Measurements from ENCODE around the gene CH25H.

The CH25H gene

DNA sequence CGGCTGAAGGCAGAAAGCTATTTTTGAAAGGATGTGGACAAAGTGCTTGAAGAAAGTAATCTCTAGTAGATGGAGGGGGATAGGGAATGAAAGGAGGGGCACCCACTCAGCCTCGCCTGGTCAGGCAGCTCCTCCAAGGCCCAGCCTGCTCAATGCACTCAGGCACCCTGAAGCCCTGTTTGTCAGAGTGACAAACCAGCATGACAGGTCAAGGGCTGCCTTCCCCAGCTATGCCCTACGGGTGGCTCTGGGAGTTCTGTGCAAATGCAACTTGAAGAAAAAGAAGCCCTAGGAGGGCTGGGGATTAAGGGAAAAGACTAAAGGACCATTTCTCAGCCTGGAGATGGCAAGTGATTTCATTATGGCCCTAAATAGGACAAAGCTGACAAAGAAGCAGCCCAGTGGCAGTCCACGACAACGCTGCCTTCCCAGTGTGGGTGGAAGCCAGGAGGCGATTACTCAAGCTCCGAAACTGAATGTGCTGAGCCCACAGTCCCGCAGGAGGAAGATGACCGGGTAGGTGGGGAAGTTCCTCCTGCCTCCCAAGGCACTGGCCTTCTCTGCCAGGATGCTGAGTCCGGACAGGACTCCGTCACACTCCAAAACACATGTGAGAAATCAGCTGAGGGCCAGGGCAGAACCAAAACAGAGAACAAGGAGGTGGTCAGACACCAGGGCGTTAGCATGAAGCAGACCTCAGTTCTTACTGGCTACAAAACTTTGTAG is 28.1 kb upstream of the CH25H start:
- ChIA-PET POLR2A (no interaction called here), CTCF (no interaction called here)
- no peak for DNase-seq (ENCODE audit: extremely low spot score)
- TF ChIP-seq NFRKB (IDR thresholded peaks at IDR 0.05) (no peak), SP1 (IDR thresholded peaks at IDR 0.05) (no peak), ARNT (IDR thresholded peaks at IDR 0.05) (no peak), ELF4 (IDR thresholded peaks at IDR 0.05) (no peak), BHLHE40 (IDR thresholded peaks at IDR 0.05; ENCODE audit: borderline replicate concordance) (no peak), FOXK2 (IDR thresholded peaks at IDR 0.05) (no peak), L3MBTL2 (conservative IDR thresholded peaks at IDR 0.05) (no peak), SUZ12 (IDR thresholded peaks at IDR 0.05) (no peak), HDGF (IDR thresholded peaks at IDR 0.05; ENCODE audit: borderline replicate concordance) (no peak), CTBP1 (IDR thresholded peaks at IDR 0.05; ENCODE audit: borderline replicate concordance) (no peak), FOXM1 (IDR thresholded peaks at IDR 0.05; ENCODE audit: borderline replicate concordance) (no peak)
- TF ChIP-seq, protein P1, sequence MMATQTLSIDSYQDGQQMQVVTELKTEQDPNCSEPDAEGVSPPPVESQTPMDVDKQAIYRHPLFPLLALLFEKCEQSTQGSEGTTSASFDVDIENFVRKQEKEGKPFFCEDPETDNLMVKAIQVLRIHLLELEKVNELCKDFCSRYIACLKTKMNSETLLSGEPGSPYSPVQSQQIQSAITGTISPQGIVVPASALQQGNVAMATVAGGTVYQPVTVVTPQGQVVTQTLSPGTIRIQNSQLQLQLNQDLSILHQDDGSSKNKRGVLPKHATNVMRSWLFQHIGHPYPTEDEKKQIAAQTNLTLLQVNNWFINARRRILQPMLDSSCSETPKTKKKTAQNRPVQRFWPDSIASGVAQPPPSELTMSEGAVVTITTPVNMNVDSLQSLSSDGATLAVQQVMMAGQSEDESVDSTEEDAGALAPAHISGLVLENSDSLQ (IDR thresholded peaks at IDR 0.05), result no peak

DNA sequence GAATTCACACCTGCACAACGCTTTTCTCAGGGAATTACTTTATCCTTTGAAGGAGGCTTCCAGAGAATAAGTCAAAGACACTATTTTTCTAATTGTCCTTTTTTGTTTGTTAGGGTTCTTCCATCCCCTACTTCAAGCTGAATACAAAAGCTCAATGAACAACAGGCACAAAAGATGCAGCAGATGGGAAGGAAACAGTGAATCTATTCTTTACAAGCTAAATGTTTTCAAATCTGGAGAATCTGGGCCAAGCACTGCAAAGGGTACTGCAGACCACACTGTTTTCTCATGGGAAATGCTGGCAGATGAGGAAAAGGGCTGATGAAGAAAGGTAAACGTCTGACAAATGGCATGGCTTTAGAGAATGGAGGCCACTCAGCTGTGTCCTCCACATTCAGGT is 25.9 kb upstream of the CH25H start:
- CTCF ChIA-PET, result interaction anchor here (0.8 to 0.9 kb wide), 2 partner anchors 16 to 300 kb away, joined by 3 read pairs; no protein-coding TSS in a partner anchor
- TF ChIP-seq BHLHE40 (IDR thresholded peaks at IDR 0.05; ENCODE audit: borderline replicate concordance) (no peak), TARDBP (IDR thresholded peaks at IDR 0.05) (no peak), ZNF384 (IDR thresholded peaks at IDR 0.05) (no peak), FOXK2 (IDR thresholded peaks at IDR 0.05) (no peak), ARNT (IDR thresholded peaks at IDR 0.05) (no peak), LEF1 (IDR thresholded peaks at IDR 0.05; ENCODE audit: borderline replicate concordance) (no peak), NFRKB (IDR thresholded peaks at IDR 0.05) (no peak), SP1 (IDR thresholded peaks at IDR 0.05) (no peak), ELF4 (IDR thresholded peaks at IDR 0.05) (no peak), CTBP1 (IDR thresholded peaks at IDR 0.05; ENCODE audit: borderline replicate concordance) (no peak), FOXM1 (IDR thresholded peaks at IDR 0.05; ENCODE audit: borderline replicate concordance) (no peak)
- POLR2A ChIA-PET, result no interaction called here
- DNase-seq (ENCODE audit: extremely low spot score), result no peak

DNA sequence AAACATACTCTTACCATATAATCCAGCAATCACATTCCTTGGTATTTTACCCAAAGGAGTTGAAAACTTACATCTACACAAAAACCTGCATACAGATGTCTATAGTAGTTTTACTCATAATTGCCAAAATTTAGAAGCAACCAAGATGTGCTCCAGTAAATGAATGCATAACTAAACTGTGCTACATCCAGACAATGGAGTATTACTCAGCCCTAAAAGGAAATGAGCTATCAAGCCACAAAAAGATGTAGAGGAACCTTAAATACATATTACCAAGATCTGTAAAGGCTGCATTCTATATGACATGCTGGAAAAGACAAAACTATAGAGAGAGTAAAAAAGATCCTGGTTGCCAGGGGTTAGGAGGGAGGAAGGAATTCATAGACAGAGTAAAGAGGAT is 21.8 kb upstream of the CH25H start:
- no peak for DNase-seq (ENCODE audit: extremely low spot score)
- ChIA-PET CTCF (no interaction called here), POLR2A (no interaction called here)
- TF ChIP-seq NFRKB (IDR thresholded peaks at IDR 0.05) (no peak), CTBP1 (IDR thresholded peaks at IDR 0.05; ENCODE audit: borderline replicate concordance) (no peak), HDGF (IDR thresholded peaks at IDR 0.05; ENCODE audit: borderline replicate concordance) (no peak)

DNA sequence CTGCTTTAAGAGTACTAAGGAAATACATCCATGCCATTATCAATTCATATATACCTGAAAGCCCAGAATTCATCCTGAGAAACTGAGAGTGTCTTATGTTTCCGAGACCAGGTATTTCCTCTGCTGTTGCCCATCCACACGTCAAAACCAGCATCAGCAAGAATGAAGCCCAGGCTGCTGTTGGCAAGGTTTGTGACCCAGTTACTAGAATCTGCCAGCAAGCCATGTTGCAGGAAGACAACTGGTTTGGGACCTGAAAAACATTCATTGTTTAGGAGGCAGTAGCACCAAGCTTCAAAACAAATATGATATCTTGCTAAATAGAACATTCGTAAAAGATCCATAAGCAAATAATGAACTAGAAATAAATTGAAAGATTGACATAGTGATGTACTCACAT is 21.0 kb upstream of the CH25H start:
- CTCF ChIA-PET, result no interaction called here
- TF ChIP-seq SP1 (IDR thresholded peaks at IDR 0.05) (no peak), ARNT (IDR thresholded peaks at IDR 0.05) (no peak), L3MBTL2 (conservative IDR thresholded peaks at IDR 0.05) (no peak), BHLHE40 (IDR thresholded peaks at IDR 0.05; ENCODE audit: borderline replicate concordance) (no peak), CTBP1 (IDR thresholded peaks at IDR 0.05; ENCODE audit: borderline replicate concordance) (no peak), FOXK2 (IDR thresholded peaks at IDR 0.05) (no peak), SUZ12 (IDR thresholded peaks at IDR 0.05) (no peak), FOXM1 (IDR thresholded peaks at IDR 0.05; ENCODE audit: borderline replicate concordance) (no peak), HDGF (IDR thresholded peaks at IDR 0.05; ENCODE audit: borderline replicate concordance) (no peak), TARDBP (IDR thresholded peaks at IDR 0.05) (no peak), LEF1 (IDR thresholded peaks at IDR 0.05; ENCODE audit: borderline replicate concordance) (no peak)
- TF ChIP-seq, protein P1 (IDR thresholded peaks at IDR 0.05), result no peak
- no peak for DNase-seq (ENCODE audit: extremely low spot score)
- POLR2A ChIA-PET, result no interaction called here

DNA sequence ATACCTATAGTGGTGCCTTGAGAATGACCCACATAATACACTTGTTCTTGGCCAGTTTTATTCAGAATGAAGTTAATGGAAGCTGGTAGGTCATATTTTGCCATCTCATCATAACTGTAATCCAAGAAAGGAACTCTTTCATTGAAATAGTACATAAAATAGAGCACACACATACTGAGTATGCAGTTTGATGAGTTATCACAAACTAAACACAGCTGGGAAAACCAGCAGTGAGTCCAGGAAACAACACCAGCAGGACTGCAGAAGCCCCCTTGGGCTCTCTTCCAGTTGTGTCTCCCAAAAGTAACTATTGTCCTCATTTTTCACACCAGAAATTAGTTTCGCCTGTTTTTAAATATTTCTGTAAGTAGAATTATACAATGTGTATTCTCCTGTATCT is 19.8 kb upstream of the CH25H start:
- TF ChIP-seq FOXK2 (IDR thresholded peaks at IDR 0.05) (no peak), BHLHE40 (IDR thresholded peaks at IDR 0.05; ENCODE audit: borderline replicate concordance) (no peak), SUZ12 (IDR thresholded peaks at IDR 0.05) (no peak), ELF4 (IDR thresholded peaks at IDR 0.05) (no peak), L3MBTL2 (conservative IDR thresholded peaks at IDR 0.05) (no peak), FOXA1 (IDR thresholded peaks at IDR 0.05) (no peak), LEF1 (IDR thresholded peaks at IDR 0.05; ENCODE audit: borderline replicate concordance) (no peak), FOXM1 (IDR thresholded peaks at IDR 0.05; ENCODE audit: borderline replicate concordance) (no peak), CTBP1 (IDR thresholded peaks at IDR 0.05; ENCODE audit: borderline replicate concordance) (no peak), ARNT (IDR thresholded peaks at IDR 0.05) (no peak)
- TF ChIP-seq, protein P1 (IDR thresholded peaks at IDR 0.05), result no peak
- DNase-seq (ENCODE audit: extremely low spot score), result no peak
- CTCF ChIA-PET, result interaction anchor here (0.6 kb wide), 1 partner anchor 9 kb away, joined by 3 read pairs; no protein-coding TSS in a partner anchor
- POLR2A ChIA-PET, result no interaction called here

DNA sequence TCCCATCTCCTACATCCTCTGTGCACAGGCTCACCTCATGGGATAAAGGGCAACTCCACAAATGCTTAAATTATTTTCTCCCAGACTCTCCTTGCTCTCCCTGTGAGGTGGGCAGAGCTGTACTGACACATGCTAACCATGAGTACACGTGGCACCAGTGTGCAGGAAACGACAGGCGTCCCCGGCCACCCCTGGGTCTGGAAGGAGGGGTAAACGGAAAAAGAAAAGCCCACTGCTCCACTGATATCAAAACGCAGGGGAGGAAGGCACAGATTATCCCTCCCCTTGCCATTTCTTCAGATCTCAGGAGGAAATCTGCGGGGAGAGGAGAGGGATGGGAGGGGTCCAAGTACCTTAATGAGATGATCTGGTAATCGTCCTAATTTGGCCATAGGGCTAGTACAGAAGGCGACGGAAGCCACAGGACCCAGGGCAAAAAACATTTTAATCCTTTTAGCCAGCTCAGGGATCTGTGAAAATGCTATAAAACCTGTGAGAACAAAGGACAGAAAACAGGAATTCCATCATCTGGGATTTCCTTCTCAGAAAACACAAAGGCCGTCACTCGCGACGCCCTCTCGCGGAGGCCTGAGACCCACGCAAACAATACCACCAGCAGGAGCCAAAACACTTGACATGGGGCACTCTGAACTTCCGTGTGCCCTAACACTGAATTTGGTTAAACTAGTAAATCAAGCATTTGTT is 17.8 kb upstream of the CH25H start:
- TF ChIP-seq NFRKB (IDR thresholded peaks at IDR 0.05) (no peak), L3MBTL2 (conservative IDR thresholded peaks at IDR 0.05) (no peak), LEF1 (IDR thresholded peaks at IDR 0.05; ENCODE audit: borderline replicate concordance) (no peak), TARDBP (IDR thresholded peaks at IDR 0.05) (no peak), FOXM1 (IDR thresholded peaks at IDR 0.05; ENCODE audit: borderline replicate concordance) (no peak), ZNF384 (IDR thresholded peaks at IDR 0.05) (no peak)
- TF ChIP-seq, protein P1 (IDR thresholded peaks at IDR 0.05), result no peak
- no peak for DNase-seq (ENCODE audit: extremely low spot score)
- ChIA-PET POLR2A (no interaction called here), CTCF (no interaction called here)
